Left hindlimb (tissue), 1 donor: ENCODE data around the gene SETD1A.
"Not testable (repeated sequence)": the region's sequence is repeated elsewhere in the genome, so short reads cannot be mapped to it uniquely, and the experiment has no call there.

ENCODE experiments used
- DNase-seq: peaks from one replicate; pipeline ENCODE4 v3.0.0-alpha.2; 2018

The SETD1A gene

DNA sequence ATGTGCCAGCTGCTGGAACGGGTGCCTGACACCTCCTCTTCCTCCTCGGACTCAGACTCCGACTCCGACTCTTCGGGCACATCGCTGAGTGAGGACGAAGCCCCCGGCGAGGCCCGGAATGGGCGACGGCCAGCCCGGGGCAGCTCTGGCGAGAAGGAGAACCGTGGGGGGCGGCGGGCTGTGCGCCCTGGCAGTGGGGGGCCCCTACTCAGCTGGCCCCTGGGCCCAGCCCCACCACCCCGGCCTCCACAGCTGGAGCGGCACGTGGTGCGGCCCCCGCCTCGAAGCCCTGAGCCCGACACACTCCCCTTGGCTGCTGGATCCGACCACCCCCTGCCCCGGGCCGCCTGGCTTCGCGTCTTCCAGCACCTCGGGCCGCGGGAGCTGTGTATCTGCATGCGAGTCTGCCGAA is 27.4 kb upstream of the SETD1A start:
- DNase-seq: no peak

DNA sequence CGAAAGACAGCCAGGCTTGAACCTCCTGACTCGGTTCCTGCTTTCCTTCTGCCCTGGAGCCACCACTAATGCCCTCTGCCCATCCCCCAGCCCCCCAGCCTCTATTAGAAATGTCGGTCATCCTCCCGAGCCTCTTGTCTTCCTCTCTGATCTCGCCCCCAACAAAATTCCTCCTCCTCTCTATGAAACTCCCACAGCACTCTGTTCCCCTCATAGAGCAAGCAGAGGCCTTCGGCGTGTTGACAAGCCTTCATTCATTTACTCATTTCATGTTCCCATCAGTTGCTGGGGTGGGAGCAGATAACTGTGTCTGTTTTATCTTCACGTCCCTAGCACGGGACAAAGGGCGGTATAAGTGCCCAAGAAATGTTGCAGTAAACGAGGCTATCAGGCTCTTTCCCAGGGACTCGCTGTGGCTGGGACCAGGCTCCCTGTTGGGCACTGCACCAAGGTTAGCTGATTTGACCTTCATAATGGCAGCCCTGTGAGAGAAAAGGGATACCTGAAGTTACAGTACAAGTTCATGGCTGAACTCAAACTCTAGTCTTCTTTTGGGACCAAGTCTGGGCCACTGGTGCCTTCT is 26.4 kb upstream of the SETD1A start:
- DNase-seq: no peak

DNA sequence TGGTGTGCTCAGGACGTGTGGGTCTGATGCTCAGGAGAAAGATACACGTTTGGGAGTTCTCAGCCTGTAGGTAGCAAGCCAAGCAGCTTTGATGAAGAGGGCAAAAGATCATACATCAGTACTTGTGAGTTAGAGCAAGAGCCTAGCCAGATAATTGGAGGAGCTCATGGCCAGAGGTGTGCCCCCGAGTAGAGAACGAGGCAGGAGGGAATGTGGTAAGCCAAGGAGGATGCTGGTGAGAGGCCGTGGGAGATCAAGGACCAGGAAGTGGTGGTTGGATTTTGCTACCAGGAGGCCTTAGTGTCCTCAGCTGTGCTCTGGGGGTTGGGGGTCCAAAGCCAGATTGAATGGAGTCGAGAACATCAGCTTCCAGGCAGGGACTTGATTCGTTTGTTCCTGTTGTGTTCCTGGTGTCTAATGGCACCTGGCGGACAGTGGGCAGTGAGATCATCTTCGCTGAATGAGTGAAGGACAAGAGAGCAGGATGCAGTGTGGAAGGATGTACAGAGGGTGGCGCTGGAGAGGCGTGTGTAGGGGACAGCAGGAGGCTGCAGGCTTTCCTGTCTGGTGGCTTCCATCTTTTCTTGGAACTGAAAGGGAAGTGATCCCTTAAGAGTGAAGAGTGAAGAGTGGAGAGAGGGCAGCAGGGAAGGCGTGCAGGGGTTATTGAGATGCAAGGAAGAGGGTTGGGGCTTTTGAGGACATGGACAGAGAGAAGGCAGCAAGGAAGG is 22.6 kb upstream of the SETD1A start:
- DNase-seq: no peak

DNA sequence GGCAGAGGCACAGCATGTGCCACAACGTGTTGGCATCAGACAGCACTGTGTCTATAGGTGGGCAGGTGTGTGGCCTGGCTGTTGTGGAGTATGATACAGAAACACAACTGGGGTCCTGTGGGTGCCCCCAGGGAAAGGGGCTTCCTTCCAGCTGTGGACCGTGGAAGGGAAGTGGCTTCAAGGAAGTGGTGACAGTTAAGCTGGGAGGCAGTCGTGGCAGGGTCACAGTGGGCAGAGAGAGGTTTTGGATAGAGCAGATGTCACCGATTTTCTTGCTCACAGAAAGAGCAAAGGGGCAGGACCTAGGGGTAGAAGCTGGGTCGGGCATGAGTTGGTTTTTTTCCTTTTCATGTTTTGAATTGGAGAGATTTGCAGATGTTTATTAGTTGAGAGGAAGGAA is 19.9 kb upstream of the SETD1A start:
- DNase-seq: no peak

DNA sequence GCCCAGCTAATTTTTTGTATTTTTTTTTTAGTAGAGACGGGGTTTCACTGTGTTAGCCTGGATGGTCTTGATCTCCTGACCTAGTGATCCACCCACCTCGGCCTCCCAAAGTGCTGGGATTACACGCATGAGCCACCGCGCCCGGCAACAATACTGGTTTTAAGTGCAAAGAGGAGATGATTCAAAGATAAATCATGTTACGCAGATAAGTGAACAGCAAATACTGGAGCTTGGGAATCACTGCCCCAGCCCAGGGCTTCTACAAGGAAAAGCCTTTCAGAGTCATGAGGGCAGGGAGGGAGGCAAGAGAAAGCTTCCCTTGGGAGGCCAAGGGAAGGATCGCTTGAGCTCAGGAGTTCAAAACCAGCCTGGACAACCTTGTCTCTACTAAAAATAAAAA is 18.0 kb upstream of the SETD1A start:
- not testable (repeated sequence) for DNase-seq

DNA sequence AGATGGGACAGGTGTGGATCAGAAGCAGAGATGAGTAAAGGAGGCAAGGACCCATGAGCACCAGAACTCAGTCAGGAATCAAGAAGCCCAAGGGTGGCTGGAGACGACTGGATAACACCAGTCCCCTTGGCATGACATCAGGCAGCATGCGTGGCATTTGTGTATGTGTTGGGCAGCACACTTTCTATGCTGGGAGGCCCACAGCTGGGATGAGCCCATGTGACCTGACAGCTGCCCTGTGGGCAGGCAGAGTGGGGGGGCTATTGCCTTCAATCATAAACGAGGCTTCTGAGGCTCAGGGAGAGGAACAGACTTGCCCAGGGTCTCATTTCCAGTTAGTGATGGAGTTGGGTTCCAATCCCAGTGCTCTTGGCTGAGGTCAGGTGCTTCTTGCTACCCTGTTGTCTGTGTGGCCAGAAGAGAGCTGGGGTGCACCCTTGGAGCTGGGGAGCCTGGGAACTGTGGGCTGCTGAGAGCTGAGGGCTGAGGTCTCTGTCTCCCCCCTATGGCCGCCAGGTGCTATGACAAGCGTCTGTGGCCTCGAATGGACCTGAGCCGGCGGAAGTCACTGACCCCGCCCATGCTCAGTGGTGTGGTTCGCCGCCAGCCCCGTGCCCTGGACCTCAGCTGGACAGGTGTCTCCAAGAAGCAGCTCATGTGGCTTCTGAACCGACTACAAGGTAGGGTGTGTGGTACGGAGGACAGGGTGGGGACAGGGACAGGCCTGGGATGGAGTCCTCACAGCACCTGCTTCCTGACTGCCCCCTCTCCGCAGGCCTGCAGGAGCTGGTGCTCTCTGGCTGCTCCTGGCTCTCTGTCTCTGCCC is 15.7 kb upstream of the SETD1A start:
- DNase-seq: no peak

DNA sequence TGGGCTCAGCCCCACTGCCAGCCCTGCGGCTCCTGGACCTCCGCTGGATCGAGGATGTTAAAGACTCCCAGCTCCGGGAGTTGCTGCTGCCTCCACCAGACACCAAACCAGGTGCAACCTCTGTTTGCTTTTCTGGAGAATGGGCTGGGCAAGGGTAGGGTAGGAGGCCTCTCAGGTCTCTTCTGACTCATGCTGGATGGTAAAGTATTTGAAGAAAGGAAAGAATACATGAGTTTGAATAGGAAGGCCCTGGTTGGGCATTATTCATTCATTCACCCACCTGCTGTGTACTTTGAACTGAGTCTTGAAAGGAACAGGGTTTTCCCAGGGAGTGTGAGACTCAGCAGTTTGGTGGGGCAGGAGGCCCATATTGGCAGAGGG is 15.1 kb upstream of the SETD1A start:
- no peak for DNase-seq

DNA sequence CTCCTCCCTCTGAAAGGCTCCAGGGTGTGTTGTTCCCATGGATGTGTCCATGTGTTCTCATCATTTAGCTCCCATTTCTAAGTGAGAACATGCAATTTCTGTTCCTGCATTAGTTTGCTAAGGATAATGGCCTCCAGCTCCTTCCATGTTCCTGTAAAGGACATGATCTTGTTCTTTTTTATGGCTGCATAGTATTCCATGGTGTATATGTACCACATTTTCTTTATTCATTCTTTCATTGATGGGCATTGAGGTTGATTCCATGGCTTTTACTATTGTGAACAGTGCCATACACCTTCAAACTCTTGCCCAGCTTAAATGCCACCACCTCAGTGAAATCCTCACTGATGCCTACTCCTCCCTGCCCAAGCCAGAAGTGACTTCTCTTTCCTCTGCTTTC is 13.2 kb upstream of the SETD1A start:
- DNase-seq: no peak

DNA sequence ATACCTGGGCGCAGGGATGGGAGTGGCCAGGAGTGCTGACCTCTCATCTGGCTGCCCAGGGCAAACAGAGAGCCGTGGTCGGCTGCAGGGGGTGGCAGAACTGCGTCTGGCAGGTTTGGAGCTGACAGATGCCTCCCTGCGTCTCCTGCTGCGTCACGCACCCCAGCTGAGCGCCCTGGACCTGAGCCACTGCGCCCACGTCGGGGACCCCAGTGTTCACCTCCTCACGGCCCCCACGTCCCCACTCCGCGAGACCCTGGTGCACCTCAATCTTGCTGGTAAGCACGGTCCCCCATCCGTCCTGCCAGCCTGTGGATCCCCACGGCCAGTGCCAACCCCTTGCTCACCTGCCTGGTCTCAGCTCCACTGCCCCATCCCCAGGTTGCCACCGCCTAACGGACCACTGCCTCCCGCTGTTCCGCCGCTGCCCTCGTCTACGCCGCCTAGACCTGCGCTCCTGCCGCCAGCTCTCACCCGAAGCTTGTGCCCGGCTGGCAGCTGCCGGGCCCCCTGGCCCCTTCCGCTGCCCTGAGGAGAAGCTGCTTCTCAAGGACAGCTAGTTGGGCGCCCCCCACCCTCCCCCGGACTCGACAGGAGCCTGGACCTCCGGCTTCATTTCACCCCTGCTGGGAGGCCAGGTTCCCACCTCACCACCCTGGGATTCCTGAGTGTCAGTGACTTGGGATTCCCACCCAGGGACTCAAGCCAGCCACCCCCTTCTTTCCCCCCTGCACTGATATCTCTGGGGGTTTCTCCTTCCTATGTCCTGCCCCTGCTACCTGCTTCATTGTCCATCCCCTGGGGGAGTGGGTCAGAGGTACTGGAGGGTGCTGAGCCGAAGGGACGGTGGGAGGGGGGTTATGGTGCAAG is 10.6 kb upstream of the SETD1A start:
- no peak for DNase-seq

DNA sequence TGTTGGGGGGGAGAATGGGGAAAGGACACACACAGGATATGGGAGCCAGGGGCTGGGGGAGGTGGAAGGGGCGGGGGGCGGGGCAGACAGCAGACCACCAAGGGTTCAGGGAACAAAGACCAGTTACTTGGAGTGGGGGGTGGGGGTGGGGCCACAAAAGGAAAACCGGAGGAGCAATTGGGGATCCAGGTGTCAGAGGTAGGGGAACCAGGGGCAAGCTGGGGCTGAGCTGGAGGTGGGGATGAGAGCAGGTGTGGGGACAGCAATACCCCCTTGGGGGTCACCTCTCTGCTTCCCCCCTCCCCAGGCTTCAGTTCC is 10.1 kb upstream of the SETD1A start:
- no peak for DNase-seq

DNA sequence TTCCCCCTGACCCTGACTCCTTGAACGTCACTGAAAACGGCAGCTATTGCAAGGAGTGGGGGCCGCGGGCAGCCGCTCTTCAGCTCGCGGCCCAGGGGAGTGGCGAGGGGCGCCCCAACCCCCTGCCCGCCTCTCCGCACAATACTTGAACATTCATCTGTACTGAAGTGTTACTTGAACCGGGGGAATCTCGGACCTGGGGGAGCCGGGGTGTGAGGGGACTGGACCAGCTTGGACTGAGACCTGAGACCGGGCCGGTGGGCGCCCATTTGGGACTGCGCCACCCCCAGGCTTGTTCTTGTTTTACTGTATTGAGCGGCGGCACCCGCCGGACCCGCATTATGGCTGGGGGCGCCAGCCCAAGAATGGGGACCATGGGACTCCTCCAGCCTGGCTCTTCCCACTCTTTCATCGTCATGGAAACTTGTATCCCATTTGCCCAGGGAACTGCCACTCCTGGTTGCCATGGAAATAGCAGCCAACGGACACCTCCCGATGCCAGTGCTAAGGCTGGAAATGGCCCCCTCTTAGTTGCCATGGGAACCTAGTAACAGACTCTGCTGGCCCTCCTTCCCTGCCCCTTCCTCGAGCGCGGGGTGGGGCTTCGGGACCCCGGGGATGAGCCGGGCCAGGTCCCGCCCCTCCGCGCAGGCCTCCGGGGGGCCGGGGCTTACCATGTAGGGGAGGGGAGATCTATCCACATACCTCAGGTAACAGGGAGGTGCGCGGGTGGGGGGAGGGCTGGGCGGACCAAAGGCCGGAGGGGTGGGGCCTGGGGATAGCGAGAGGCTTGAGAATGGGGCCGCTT is 9.5 kb upstream of the SETD1A start:
- peak; percentile 97 for DNase-seq

DNA sequence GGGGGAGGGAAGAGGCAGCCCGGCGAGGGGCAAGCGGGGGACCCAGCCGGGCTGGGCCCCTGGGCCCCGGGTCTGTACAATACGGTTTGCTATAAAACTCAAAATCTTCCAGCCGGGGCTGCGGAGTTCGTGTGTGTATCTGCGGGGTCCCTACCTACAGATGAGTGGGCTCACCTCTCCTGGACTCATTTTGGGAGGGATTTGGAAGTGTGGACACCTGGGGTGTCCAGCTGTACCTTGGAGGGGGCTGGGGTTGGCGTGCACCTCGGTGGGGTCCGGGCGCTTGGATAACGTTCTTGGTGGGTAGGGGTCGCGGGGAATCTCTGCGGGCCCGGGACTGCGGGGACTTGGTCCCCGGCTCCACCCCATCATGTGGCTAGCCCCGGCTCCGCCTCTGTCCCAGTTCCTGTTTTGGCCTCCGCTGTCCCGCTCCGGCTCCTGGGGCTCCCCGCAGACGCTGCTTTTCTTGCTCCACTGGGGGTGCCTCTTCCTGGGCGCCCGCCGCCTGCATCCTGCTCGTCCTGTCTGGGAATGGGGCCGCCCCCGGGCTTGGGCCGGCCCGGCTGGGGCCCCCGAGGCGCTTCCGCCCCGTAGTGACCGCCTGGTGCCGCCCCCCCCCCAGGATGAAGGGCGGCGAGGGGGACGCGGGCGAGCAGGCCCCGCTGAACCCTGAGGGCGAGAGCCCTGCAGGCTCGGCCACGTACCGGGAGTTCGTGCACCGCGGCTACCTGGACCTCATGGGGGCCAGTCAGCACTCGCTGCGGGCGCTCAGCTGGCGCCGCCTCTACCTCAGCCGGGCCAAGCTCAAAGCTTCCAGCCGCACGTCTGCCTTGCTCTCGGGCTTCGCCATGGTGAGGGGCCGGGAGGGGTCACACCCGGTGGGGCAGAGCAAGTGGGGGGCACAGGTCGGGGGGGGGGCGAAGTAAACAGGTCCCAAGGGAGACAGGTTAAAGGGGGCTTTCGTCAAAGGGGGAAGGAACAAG is 8.6 kb upstream of the SETD1A start, which contains the start of gene ORAI3:
Gene ORAI3 (plus strand): TSS at position 402 of the 983 bp plus-strand sequence. CDS start 222 bp downstream, at position 624.
- DNase-seq: peak; percentile 83

DNA sequence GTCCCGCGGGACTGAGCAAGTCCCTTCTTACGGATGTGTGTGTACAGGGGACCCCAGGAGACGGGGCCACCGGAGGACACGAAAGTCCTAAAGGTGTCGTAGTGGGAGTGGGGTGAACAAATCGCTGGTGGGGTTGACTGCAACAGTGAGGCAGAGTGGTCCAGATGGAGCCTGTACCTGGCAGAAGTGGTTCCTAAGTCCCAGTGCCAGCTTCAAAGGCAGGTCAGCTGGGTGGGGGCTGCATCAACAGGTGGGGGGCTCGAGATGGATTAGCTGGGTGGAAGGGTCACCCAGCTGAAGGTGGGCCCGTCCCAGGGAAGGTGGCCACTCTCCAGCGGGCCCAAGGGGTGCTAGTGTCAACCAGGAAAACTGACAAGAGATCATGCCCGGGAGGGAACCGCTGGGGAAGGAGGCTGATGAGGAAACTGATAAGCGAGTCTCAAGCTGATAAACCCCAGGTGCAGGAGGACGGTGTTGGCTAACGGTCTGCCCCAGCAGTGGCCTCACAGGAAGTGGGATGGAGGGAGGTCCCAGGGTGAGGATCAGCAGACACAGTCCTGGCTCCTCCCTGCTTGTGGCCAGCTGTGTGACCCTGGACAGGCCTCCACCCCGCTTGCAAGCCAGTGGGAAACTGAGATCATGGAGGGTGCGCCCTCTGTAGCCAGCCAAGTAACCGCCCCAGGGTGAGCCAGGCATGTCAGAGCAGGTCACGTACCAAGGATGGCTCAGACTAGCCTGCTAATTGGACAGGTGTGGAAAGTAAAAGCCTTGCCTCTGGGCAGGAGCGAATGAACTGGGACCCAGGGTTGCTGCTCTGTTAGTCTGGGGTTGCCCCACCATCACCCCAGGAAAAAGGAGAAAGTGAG is 7.7 kb upstream of the SETD1A start:
- DNase-seq: peak; percentile 82

DNA sequence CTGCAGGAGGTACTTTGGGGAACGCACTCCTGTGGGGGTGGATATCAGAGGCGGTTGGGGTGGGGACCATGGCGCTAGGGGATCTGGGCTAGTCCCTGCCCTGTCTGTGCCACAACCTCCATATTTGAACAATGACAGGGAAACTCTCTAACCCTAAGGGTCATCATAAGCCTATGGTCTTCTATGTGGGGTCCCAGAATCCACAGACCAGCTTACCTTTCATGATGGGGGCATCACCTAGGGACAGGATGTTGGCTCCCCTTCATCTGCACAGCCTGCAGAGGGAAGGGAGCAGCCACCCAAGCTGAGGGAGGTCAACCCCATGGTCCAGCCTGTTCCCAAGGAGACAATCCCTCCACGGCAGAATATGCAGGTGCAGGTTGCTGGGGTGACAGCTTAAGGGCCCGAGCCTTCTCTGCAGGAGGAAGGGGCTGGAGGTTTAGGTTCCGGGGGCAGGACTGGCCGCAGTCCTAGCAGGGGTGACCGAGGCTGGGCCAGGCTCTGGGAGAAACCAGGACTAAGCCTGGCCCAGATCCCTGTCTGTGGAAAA is 7.0 kb upstream of the SETD1A start:
- DNase-seq: no peak

DNA sequence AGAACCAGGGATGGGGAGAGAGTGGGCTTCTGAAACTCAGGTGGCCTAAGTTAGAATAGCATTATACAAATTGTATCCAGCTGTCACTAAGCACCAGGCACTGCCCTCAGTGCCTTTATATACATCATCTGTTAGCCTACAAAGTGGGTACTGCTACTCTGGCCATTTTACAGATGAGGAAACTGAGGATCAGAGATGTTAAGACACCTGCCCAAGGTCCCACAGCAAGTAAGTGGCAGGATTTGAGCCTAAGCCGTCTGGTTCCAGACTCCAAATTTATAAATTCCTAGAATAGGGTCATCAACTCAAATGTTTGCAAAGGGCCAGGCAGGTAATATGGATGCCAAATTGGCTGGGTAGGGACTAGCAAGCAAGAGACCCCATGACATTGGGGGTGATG is 6.4 kb upstream of the SETD1A start:
- DNase-seq: no peak

DNA sequence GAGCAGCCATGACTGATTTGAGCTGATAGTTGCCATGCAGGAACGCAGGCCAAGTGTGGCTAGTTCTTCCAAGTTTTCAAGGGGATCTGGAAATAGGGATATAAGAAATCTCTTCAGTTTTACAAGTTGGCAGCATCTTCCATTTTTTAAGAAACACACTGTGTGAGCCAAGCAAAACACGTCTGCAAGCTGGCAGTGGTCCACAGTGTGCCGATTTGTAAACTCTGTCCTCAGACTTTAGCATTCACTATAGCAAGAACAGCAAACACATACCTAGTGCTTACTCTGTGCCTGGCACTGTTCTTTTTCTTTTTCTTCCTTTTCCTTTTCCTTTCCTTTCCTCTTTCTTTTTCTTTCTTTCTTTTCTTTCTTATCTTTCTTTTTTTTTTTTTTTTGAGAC is 5.8 kb upstream of the SETD1A start:
- DNase-seq: no peak

DNA sequence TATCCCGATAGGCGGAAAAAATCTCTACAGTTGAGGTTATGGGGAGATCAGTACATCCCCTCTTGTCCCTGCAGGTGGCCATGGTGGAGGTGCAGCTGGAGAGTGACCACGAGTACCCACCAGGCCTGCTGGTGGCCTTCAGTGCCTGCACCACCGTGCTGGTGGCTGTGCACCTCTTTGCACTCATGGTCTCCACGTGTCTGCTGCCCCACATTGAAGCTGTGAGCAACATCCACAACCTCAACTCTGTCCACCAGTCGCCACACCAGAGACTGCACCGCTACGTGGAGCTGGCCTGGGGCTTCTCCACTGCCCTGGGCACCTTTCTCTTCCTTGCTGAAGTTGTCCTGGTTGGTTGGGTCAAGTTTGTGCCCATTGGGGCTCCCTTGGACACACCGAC is 4.4 kb upstream of the SETD1A start:
- no peak for DNase-seq

DNA sequence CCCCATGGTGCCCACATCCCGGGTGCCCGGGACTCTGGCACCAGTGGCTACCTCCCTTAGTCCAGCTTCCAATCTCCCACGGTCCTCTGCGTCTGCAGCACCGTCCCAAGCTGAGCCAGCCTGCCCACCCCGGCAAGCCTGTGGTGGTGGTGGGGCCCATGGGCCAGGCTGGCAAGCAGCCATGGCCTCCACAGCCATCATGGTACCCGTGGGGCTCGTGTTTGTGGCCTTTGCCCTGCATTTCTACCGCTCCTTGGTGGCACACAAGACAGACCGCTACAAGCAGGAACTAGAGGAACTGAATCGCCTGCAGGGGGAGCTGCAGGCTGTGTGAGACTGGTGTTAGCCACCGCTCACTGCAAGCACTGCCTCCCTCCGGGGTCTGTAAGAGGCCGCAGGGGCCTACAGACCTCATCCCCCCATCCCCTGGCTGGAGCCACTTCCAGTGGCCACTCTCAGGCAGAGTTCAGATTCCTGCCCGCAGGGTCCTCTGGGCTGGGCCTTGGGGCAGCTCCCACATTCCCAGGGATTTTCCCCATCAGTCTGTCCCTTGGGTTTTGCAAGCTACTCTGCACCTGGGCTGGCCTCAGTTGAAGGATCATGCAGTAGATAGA is 3.9 kb upstream of the SETD1A start:
- peak; percentile 78 for DNase-seq

DNA sequence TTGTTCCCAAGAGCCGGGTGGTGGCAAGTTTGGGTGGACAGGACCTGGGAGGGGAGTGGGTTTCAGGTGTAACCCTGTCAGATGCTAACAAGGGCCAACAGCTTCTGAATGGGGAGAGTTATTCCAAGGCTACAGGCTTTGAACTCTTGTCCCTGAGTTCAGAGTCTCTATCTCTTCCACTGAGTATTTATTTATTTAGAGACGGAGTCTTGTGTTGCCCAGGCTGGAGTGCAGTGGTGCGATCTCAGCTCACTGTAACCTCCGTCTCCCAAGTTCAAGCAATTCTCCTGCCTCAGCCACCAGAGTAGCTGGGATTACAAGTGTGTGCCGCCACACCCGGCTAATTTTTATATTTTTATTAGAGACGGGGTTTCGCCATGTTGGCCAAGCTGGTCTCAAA is 2.6 kb upstream of the SETD1A start:
- no peak for DNase-seq
